HL-60 (cell line): ENCODE data around the gene CACNA1E.

Source experiments
- DNase-seq, 2 experiments: peaks; one replicate each; pipeline ENCODE4 v3.0.0-alpha.2; 2010 to 2020; ENCODE audit warnings: low read depth in 1 of 2, low spot score in 1 of 2
- H3K27ac ChIP-seq: fragments of 250-450 bp; sonication (Bioruptor Pico); replicated peaks from 2 replicates; pipeline ENCODE4 v1.5.1; 2020; ENCODE audit warnings: mild to moderate bottlenecking, moderate library complexity
- H3K27me3 ChIP-seq: fragments of 250-450 bp; sonication (Bioruptor Pico); 2 replicates; pipeline ENCODE4 v1.5.1; 2021; ENCODE audit warnings: mild to moderate bottlenecking, moderate library complexity; ENCODE audit not compliant: insufficient read depth, poor library complexity, severe bottlenecking
- H3K4me3 ChIP-seq: replicated peaks from 2 replicates; pipeline ENCODE4 v1.5.1; 2011; ENCODE audit warnings: mild to moderate bottlenecking, control low read depth, low read length; ENCODE audit not compliant: insufficient read depth
- CTCF ChIP-seq: IDR thresholded peaks from one replicate; pipeline ENCODE4 v1.5.1; 2011; ENCODE audit warnings: low read length, control low read depth, inconsistent platforms; ENCODE audit not compliant: insufficient read depth
- GABPA ChIP-seq: IDR thresholded peaks from 2 replicates; pipeline ENCODE4 v1.6.1; 2012; ENCODE audit warnings: low read depth
- POLR2AphosphoS5 ChIP-seq: IDR thresholded peaks from 2 replicates; pipeline ENCODE4 v1.6.1; 2012; ENCODE audit warnings: low read depth
- REST ChIP-seq: IDR thresholded peaks from 2 replicates; pipeline ENCODE4 v1.6.1; 2012; ENCODE audit warnings: low read depth; ENCODE audit not compliant: insufficient replicate concordance
- SPI1 ChIP-seq: IDR thresholded peaks from 2 replicates; pipeline ENCODE4 v1.6.1; 2012; ENCODE audit warnings: low read depth, mild to moderate bottlenecking, borderline replicate concordance

CACNA1E gene

GRCh38 chr1:181802466-181802865, 319.1 kb downstream of the CACNA1E start:
- DNase-seq: no peak

GRCh38 chr1:181803421-181803820, 320.1 kb downstream of the CACNA1E start:
- no peak overlapping the region for H3K4me3 ChIP-seq
- TF ChIP-seq CTCF (no peak), SPI1 (no peak), POLR2AphosphoS5 (no peak), REST (no peak), GABPA (no peak)
- DNase-seq: no peak
- H3K27me3 ChIP-seq: peaks cover 3% of the 10 kb centered on the region
- no peak overlapping the region for H3K27ac ChIP-seq

More at GRCh38 chr1:181802466-181802865, 319.1 kb downstream of the CACNA1E start:
- Histone ChIP-seq H3K27me3 (peaks cover 3% of the 10 kb centered on the region), H3K4me3 (no peak overlapping the region), H3K27ac (no peak overlapping the region)
- TF ChIP-seq SPI1: no peak
- no peak for TF ChIP-seq GABPA

DNA sequence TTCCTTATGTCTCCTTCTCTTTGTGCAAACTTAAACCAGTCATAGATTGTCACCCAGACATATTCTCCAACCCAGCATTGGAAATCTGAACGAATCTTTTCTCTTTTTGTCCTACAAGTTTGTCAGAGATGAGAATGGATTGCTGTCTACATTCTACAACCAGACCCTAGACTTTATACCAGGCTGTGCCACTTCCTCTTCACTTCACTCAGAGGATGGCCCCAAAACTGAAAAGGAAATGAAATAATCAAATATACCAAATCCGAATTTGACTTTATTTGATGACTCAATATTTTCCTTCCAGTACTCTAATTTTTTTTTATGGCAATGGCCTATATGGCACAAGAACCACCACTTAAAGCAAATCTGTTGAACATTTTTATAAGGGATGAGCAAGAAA, 321.7 kb downstream of the CACNA1E start:
- no peak overlapping the region for H3K27ac ChIP-seq
- H3K4me3 ChIP-seq: no peak overlapping the region
- TF ChIP-seq REST (no peak), GABPA (no peak), SPI1 (peak; percentile 55; the same call in 1 of the 2 replicates), POLR2AphosphoS5 (no peak)
- H3K27me3 ChIP-seq: peaks cover 8% of the 10 kb centered on the region
- DNase-seq: no peak

DNA sequence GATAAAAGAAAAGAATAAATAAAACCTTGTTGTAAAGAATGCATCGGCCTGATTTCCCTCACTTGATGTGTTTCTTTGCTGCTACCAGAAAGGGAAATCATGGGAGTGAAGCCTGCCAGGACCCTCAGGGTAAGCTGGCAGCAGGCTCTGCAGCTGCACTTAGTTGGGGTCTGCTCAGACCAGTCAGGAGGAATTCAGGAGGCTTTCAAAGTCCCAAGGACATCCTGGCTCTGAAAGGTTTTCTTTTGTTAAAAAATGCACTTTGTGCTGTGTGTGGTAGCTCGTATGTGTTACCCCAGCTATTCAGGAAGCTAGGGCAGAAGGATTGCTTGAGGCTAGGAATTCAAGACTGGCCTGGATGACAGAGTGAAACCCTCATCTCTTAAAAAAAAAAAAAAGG, 323.4 kb downstream of the CACNA1E start:
- H3K4me3 ChIP-seq: no peak overlapping the region
- no peak overlapping the region for H3K27ac ChIP-seq
- no peak for DNase-seq
- peaks cover 8% of the 10 kb centered on the region for H3K27me3 ChIP-seq
- no peak for TF ChIP-seq POLR2AphosphoS5
- TF ChIP-seq CTCF: no peak
- no peak for TF ChIP-seq REST
- no peak for TF ChIP-seq GABPA
- no peak for TF ChIP-seq SPI1
